GM10266 (cell line): ENCODE data around the gene OIT3.

Experiments used
- DNase-seq: peaks from one replicate; pipeline ENCODE4 v3.0.0; 2012; ENCODE audit errors: extremely low spot score
- CTCF ChIP-seq: IDR thresholded peaks from 2 replicates; pipeline ENCODE4 v1.5.1; 2012; ENCODE audit warnings: mild to moderate bottlenecking, low read depth; ENCODE audit not compliant: control insufficient read depth, insufficient read depth; ENCODE audit errors: missing control alignments

The OIT3 gene

DNA sequence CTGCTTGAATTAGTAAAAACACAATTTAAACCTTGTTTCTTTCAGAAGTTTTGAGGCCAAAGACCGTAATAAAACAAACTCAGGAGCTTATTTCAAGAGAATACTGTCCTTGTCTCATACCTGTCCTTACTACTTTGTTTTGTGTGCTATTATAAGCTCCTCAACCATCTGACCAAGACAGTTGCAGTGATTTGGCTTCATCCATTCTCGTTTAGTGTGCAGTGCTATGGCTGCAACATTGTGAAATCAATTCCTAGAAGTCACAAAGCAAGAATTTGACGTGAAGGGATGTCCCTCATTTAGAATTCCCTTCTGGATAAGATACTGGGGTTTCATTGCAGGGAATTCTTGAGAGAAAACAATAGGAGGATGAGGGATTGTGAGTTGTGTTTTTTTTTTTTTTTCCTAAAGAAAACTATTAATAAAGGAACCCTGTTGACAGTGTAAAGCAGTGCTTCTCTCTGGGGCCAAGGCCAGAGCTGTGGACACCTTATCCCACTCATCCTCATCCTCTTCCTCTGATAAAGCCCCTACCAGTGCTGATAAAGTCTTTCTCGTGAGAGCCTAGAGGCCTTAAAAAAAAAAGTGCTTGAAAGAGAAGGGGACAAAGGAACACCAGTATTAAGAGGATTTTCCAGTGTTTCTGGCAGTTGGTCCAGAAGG is at the start of gene OIT3:
TSS of gene OIT3 (plus strand) at position 604 of the 663 bp plus-strand sequence. CDS start 60 bp downstream, outside the sequence.
- no peak for TF ChIP-seq CTCF
- DNase-seq: no peak

- DNase-seq: no peak
- no peak for TF ChIP-seq CTCF
Measured at GRCh38 chr10:72846238-72846637, 47.3 kb upstream of the OIT3 start.

DNA sequence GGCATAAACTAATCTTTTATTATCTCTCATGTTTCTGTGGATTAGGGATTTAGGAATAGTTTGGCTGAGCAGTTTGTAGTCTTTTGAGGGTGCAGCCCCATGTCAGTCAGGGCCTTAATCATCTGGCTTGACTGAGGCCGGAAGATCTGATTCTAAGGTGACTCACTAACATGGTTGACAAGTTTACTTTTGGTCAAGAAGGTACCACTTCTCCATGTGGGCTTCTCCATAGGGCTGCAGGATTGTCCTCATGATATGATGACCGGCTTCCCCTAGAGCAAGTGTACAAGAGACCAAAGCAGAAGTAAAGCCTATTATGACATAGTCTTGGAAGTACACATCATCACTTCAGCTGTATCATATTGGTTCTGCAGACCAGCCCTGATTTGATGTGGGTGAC is 45.9 kb upstream of the OIT3 start:
- no peak for DNase-seq
- no peak for TF ChIP-seq CTCF

DNA sequence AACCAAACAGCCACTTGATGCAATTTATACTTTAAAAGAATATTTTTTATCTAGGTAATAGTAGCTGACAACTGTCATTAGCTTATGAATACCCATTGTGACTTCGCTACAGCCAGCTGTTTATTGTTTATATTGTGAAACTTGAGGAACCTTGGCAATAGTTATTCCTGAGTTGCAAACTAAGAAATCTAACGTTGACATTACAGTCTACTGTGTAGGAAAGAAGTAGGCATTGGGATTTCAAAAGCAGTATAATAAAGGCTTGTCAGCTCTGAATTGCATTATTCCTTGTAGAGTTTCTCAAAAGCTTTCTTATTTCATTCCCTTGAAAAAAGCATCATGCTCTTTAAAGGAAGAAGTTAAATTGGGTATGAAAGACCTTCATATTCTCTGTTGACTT is 42.7 kb upstream of the OIT3 start:
- TF ChIP-seq CTCF: no peak

GRCh38 chr10:72851509-72851908 is 42.0 kb upstream of the OIT3 start:
- TF ChIP-seq CTCF: no peak
- no peak for DNase-seq

More for the DNA sequence above, 42.7 kb upstream of the OIT3 start:
- no peak for DNase-seq

DNA sequence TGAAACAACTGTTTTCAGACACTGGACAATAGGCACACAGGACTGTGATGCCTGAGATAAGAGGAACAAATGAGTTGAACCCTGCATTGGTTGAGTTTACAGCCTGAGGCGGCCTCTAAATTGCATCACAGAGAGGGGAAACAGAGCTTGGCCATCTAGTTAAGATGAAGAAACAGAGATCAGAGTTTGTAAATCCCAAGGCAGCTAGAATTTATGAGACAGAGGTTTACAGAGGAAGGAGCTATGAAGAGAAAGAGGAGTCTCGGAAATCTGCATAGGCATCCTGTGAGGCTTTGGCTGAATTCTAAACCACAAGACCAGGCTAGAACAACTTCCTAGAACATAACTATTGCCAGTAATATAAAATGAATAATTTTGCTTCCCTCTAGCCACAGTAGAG is 41.0 kb upstream of the OIT3 start:
- no peak for TF ChIP-seq CTCF
- DNase-seq: no peak

DNA sequence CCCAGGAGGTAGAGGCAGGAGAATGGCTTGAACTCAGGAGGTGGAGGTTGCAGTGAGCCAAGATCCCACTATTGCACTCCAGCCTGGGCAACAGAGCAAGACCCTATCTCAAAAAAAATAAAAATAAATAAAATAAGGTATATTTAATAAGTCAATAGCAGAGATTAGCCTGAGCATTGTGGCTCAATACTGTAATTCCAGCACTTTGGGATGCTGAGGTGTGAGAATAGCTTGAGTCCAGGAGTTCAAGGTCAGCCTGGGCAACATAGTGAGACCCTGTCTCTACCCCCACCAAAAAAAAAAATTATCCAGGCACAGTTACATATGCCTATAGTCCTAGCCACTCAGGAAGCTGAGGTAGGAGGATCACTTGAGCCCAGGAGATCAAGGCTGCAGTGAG is 38.4 kb upstream of the OIT3 start:
- DNase-seq: no peak
- TF ChIP-seq CTCF: no peak
